SK-N-SH treated with all-trans-retinoic acid at 6 μM for 48 hours (cell line): ENCODE data around the gene RMND1.

ENCODE experiments used
- ARNTL ChIP-seq: fragments of 450-650 bp; formaldehyde crosslinking; IDR thresholded peaks from 2 replicates; pipeline ENCODE4 v1.5.0; 2020; ENCODE audit warnings: low read depth, mild to moderate bottlenecking, moderate library complexity, borderline replicate concordance
- CSDC2 ChIP-seq: fragments of 250-450 bp; sonication (Bioruptor Pico); IDR thresholded peaks from 2 replicates; pipeline ENCODE4 v1.5.0; 2020; ENCODE audit warnings: mild to moderate bottlenecking, moderate library complexity
- ESRRG ChIP-seq: fragments of 250-450 bp; sonication (Bioruptor Pico); IDR thresholded peaks from 2 replicates; pipeline ENCODE4 v1.6.1; 2021; ENCODE audit warnings: mild to moderate bottlenecking
- ZC3H10 ChIP-seq: fragments of 250-450 bp; sonication (Bioruptor Pico); IDR thresholded peaks from 2 replicates; pipeline ENCODE4 v1.5.1; 2021; ENCODE audit warnings: mild to moderate bottlenecking, moderate library complexity
- ZNF8 ChIP-seq: fragments of 450-650 bp; formaldehyde crosslinking; IDR thresholded peaks from 2 replicates; pipeline ENCODE4 v1.5.0; 2020; ENCODE audit warnings: mild to moderate bottlenecking, moderate library complexity
- TF ChIP-seq, protein P1 (sequence below): fragments of 250-450 bp; sonication (Bioruptor Pico); IDR thresholded peaks from 2 replicates; pipeline ENCODE4 v1.5.1; 2021; ENCODE audit warnings: mild to moderate bottlenecking, moderate library complexity
- TF ChIP-seq, protein P2 (sequence below): fragments of 250-450 bp; sonication (Bioruptor Pico); IDR thresholded peaks from 2 replicates; pipeline ENCODE4 v1.5.1; 2020; ENCODE audit warnings: low read depth, mild to moderate bottlenecking, moderate library complexity
- TF ChIP-seq, protein P3 (sequence below): fragments of 250-450 bp; sonication (Bioruptor Pico); IDR thresholded peaks from 2 replicates; pipeline ENCODE4 v1.5.0; 2020; ENCODE audit warnings: mild to moderate bottlenecking, moderate library complexity
- TF ChIP-seq, protein P4 (sequence below): fragments of 250-450 bp; sonication (Bioruptor Pico); IDR thresholded peaks from 2 replicates; pipeline ENCODE4 v1.8.0; 2020; ENCODE audit warnings: mild to moderate bottlenecking, moderate library complexity, borderline replicate concordance

DNA sequence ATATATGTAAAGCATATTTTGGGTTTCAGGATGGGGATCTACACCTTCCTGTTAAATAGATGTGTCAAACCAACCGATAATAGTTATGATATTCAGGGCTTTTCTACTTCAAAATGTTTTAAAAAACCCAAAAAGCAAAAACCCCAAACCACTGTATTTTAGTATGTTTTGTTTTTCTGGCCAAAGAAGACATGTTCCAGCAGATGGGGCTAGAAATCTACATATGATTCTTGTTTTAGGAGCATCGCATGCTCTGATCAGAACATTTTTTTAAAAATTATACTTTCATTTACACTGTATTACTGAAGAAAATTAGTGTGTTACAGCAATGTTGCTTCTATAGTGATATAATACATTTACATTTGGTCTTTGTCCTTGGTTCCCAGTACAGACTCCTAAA lies 11.0 kb downstream of the RMND1 start:
- TF ChIP-seq, protein P1, sequence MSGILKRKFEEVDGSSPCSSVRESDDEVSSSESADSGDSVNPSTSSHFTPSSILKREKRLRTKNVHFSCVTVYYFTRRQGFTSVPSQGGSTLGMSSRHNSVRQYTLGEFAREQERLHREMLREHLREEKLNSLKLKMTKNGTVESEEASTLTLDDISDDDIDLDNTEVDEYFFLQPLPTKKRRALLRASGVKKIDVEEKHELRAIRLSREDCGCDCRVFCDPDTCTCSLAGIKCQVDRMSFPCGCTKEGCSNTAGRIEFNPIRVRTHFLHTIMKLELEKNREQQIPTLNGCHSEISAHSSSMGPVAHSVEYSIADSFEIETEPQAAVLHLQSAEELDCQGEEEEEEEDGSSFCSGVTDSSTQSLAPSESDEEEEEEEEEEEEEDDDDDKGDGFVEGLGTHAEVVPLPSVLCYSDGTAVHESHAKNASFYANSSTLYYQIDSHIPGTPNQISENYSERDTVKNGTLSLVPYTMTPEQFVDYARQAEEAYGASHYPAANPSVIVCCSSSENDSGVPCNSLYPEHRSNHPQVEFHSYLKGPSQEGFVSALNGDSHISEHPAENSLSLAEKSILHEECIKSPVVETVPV (CRISPR knock-in tag) = no peak
- TF ChIP-seq ZC3H10 (CRISPR knock-in tag) (no peak), ARNTL (no peak), ZNF8 (CRISPR knock-in tag) (no peak), ESRRG (CRISPR knock-in tag) (no peak), CSDC2 (no peak)
- TF ChIP-seq, protein P2, sequence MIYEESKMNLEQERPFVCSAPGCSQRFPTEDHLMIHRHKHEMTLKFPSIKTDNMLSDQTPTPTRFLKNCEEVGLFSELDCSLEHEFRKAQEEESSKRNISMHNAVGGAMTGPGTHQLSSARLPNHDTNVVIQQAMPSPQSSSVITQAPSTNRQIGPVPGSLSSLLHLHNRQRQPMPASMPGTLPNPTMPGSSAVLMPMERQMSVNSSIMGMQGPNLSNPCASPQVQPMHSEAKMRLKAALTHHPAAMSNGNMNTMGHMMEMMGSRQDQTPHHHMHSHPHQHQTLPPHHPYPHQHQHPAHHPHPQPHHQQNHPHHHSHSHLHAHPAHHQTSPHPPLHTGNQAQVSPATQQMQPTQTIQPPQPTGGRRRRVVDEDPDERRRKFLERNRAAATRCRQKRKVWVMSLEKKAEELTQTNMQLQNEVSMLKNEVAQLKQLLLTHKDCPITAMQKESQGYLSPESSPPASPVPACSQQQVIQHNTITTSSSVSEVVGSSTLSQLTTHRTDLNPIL (CRISPR knock-in tag) = no peak
- TF ChIP-seq, protein P3, sequence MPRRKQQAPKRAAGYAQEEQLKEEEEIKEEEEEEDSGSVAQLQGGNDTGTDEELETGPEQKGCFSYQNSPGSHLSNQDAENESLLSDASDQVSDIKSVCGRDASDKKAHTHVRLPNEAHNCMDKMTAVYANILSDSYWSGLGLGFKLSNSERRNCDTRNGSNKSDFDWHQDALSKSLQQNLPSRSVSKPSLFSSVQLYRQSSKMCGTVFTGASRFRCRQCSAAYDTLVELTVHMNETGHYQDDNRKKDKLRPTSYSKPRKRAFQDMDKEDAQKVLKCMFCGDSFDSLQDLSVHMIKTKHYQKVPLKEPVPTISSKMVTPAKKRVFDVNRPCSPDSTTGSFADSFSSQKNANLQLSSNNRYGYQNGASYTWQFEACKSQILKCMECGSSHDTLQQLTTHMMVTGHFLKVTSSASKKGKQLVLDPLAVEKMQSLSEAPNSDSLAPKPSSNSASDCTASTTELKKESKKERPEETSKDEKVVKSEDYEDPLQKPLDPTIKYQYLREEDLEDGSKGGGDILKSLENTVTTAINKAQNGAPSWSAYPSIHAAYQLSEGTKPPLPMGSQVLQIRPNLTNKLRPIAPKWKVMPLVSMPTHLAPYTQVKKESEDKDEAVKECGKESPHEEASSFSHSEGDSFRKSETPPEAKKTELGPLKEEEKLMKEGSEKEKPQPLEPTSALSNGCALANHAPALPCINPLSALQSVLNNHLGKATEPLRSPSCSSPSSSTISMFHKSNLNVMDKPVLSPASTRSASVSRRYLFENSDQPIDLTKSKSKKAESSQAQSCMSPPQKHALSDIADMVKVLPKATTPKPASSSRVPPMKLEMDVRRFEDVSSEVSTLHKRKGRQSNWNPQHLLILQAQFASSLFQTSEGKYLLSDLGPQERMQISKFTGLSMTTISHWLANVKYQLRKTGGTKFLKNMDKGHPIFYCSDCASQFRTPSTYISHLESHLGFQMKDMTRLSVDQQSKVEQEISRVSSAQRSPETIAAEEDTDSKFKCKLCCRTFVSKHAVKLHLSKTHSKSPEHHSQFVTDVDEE (CRISPR knock-in tag) = no peak
- TF ChIP-seq, protein P4, sequence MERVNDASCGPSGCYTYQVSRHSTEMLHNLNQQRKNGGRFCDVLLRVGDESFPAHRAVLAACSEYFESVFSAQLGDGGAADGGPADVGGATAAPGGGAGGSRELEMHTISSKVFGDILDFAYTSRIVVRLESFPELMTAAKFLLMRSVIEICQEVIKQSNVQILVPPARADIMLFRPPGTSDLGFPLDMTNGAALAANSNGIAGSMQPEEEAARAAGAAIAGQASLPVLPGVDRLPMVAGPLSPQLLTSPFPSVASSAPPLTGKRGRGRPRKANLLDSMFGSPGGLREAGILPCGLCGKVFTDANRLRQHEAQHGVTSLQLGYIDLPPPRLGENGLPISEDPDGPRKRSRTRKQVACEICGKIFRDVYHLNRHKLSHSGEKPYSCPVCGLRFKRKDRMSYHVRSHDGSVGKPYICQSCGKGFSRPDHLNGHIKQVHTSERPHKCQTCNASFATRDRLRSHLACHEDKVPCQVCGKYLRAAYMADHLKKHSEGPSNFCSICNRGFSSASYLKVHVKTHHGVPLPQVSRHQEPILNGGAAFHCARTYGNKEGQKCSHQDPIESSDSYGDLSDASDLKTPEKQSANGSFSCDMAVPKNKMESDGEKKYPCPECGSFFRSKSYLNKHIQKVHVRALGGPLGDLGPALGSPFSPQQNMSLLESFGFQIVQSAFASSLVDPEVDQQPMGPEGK (CRISPR knock-in tag) = no peak
